ENCODE results near the gene MTA2. TPM values are rescaled to one million over a fixed set of nuclear protein-coding genes. Genes with fewer than 3 reads are reported as not detected.

Gene MTA2
- total RNA-seq, 1 donor = 110 TPM

- no peak for DNase-seq (ENCODE audit: low read depth)
- H3K4me3 ChIP-seq (ENCODE audit: low read depth, low read length) = no peak overlapping the region
- no peak for TF ChIP-seq CTCF (IDR thresholded peaks at IDR 0.05; ENCODE audit: insufficient read depth, low read length)
Observed at GRCh38 chr11:62579252-62579651, 22.4 kb downstream of the MTA2 start.

GRCh38 chr11:62578541-62578940 is 23.1 kb downstream of the MTA2 start:
- TF ChIP-seq CTCF (IDR thresholded peaks at IDR 0.05; ENCODE audit: insufficient read depth, low read length) = no peak
- DNase-seq (ENCODE audit: low read depth) = no peak
- H3K4me3 ChIP-seq (ENCODE audit: low read depth, low read length) = no peak overlapping the region

GRCh38 chr11:62577046-62577714 is 24.5 kb downstream of the MTA2 start:
- no peak overlapping the region for H3K4me3 ChIP-seq (ENCODE audit: low read depth, low read length)
- DNase-seq (ENCODE audit: low read depth) = no peak
- TF ChIP-seq CTCF (IDR thresholded peaks at IDR 0.05; ENCODE audit: insufficient read depth, low read length) = no peak

GRCh38 chr11:62575837-62576236 is 25.8 kb downstream of the MTA2 start:
- H3K4me3 ChIP-seq (ENCODE audit: low read depth, low read length) = peak overlapping the region; percentile 84
- no peak for DNase-seq (ENCODE audit: low read depth)

GRCh38 chr11:62575156-62575555 is 26.5 kb downstream of the MTA2 start:
- H3K4me3 ChIP-seq (ENCODE audit: low read depth, low read length) = peak overlapping the region; percentile 84
- DNase-seq (ENCODE audit: low read depth) = no peak
- TF ChIP-seq CTCF (IDR thresholded peaks at IDR 0.05; ENCODE audit: insufficient read depth, low read length) = no peak

More at GRCh38 chr11:62575837-62576236, 25.8 kb downstream of the MTA2 start:
- TF ChIP-seq CTCF (IDR thresholded peaks at IDR 0.05; ENCODE audit: insufficient read depth, low read length) = no peak

GRCh38 chr11:62574363-62575071 is 27.1 kb downstream of the MTA2 start:
- DNase-seq (ENCODE audit: low read depth) = peak; percentile 35
- TF ChIP-seq CTCF (IDR thresholded peaks at IDR 0.05; ENCODE audit: insufficient read depth, low read length) = no peak
- H3K4me3 ChIP-seq (ENCODE audit: low read depth, low read length) = peak overlapping the region; percentile 84

All from fibroblast of the aortic adventitia (primary cell).